K562 (cell line): ENCODE data around the gene COL1A2. TPM values are rescaled to one million over a fixed set of nuclear protein-coding genes. Genes with fewer than 3 reads are reported as not detected.

Source experiments
- ATAC-seq: fragments of 200-7000 bp; cut with Tn5 transposase; 3 replicates; pipeline ENCODE4 v1.9.1; 2020; ENCODE audit warnings: moderate library complexity
- BruUV-seq: library from RNA; stranded (reverse); fragments of 400-500 nt; replicated peaks from 2 replicates; lab custom pipeline; 2021; lab: Mats Ljungman, UMichigan
- CTCF ChIA-PET: fragments of 300-600 bp; formaldehyde crosslinking; extraction: SDS; loops from one replicate; lab custom pipeline; 2021; ENCODE audit warnings: low intra/inter-chr PET ratio; lab: Yijun Ruan, JAX
- POLR2A ChIA-PET: fragments of 300-600, 350-650 bp; sonication (Branson Sonifier 250); formaldehyde crosslinking; extraction: SDS; loops from one replicate; lab custom pipeline; 2021; ENCODE audit warnings: antibody characterized with exemption, inconsistent platforms; lab: Yijun Ruan, JAX
- DNase-seq, 4 experiments: peaks; one replicate each; pipeline versions ENCODE4 v3.0.0 to v3.0.0-alpha.2; 2011 to 2018; ENCODE audit warnings: low spot score in 3 of 4, mixed read lengths in 3 of 4; ENCODE audit errors: extremely low read depth in 1 of 4
- FAIRE-seq: peaks from 2 replicates; lab custom pipeline; 2011; peaks lifted over from hg19 to GRCh38; lab: Jason Lieb, UNC
- H2AFZ ChIP-seq: 2 replicates; pipeline ENCODE4 v1.6.0; 2011; ENCODE audit warnings: low read depth, low read length, control low read depth, inconsistent platforms
- H3K27ac ChIP-seq: fragments of 200-600 bp; 3 replicates; pipeline ENCODE4 v1.8.0; 2011; ENCODE audit warnings: low read depth, mild to moderate bottlenecking, control low read depth, inconsistent platforms, low read length, moderate library complexity, mixed read lengths; ENCODE audit errors: extremely low read depth
- H3K27me3 ChIP-seq, 2 experiments: fragments of 300-600 bp in 1 of 2; 2 replicates in 1 of 2; 3 replicates in 1 of 2; pipeline versions ENCODE4 v1.6.0 to v1.8.0; 2011; ENCODE audit warnings: inconsistent platforms in 2 of 2, low read length in 2 of 2, mild to moderate bottlenecking in 1 of 2, mixed read lengths in 1 of 2, moderate library complexity in 1 of 2; ENCODE audit not compliant: control insufficient read depth in 2 of 2, insufficient read depth in 2 of 2
- H3K36me3 ChIP-seq: fragments of 300-600 bp; 3 replicates; pipeline ENCODE4 v1.8.0; 2011; ENCODE audit warnings: mild to moderate bottlenecking, low read length, inconsistent platforms; ENCODE audit not compliant: control insufficient read depth, insufficient read depth
- H3K4me1 ChIP-seq, 2 experiments: fragments of 200-600 bp in 1 of 2; replicated peaks in 1 of 2; 2 replicates in 1 of 2; 3 replicates in 1 of 2; pipeline versions ENCODE4 v1.5.1 to v1.8.0; 2011; ENCODE audit warnings: inconsistent platforms in 2 of 2, low read length in 2 of 2, mild to moderate bottlenecking in 1 of 2, mixed read lengths in 1 of 2, moderate library complexity in 1 of 2; ENCODE audit not compliant: control insufficient read depth in 2 of 2, insufficient read depth in 2 of 2
- H3K4me2 ChIP-seq: 2 replicates; pipeline ENCODE4 v1.6.1; 2011; ENCODE audit warnings: low read length, control low read depth, inconsistent platforms, mixed read lengths; ENCODE audit not compliant: insufficient read depth
- H3K4me3 ChIP-seq: fragments of 200-600 bp; sonication (generic), shearing (Covaris generic); 2 replicates; pipeline ENCODE4 v1.5.1; 2016; ENCODE audit warnings: control low read depth, inconsistent platforms
- H3K79me2 ChIP-seq: fragments of 200-600 bp; 3 replicates; pipeline ENCODE4 v1.8.0; 2011; ENCODE audit warnings: low read length, inconsistent platforms; ENCODE audit not compliant: control insufficient read depth, insufficient read depth
- H3K9ac ChIP-seq, 2 experiments: 2 replicates each; pipeline versions ENCODE4 v1.6.0 to v1.6.1; 2011; ENCODE audit warnings: low read depth in 2 of 2, low read length in 2 of 2, control low read depth in 1 of 2, inconsistent platforms in 1 of 2, mild to moderate bottlenecking in 1 of 2, mixed read lengths in 1 of 2; ENCODE audit not compliant: insufficient read depth in 1 of 2
- H3K9me1 ChIP-seq: one replicate; pipeline ENCODE4 v1.6.0; 2011; ENCODE audit warnings: inconsistent platforms, mild to moderate bottlenecking, low read length, moderate library complexity; ENCODE audit not compliant: control insufficient read depth, insufficient read depth
- H3K9me3 ChIP-seq: replicated peaks from 2 replicates; pipeline ENCODE4 v1.5.1; 2011; ENCODE audit warnings: low read depth, low read length, inconsistent platforms; ENCODE audit not compliant: control insufficient read depth, insufficient read depth
- H4K20me1 ChIP-seq: replicated peaks from 2 replicates; pipeline ENCODE4 v1.6.1; 2011; ENCODE audit warnings: low read length, inconsistent platforms, mixed read lengths; ENCODE audit not compliant: control insufficient read depth, insufficient read depth
- ATF3 ChIP-seq, 2 experiments: fragments of 450-650 bp in 1 of 2; sonication (generic) in 1 of 2; formaldehyde crosslinking in 1 of 2; IDR thresholded peaks in 1 of 2; conservative IDR thresholded peaks in 1 of 2; 2 replicates each; pipeline versions ENCODE4 v1.6.1 to v1.8.1; 2016 to 2023; ENCODE audit warnings: mild to moderate bottlenecking in 2 of 2, moderate library complexity in 2 of 2, inconsistent platforms in 1 of 2, missing genetic modification reagents in 1 of 2
- BDP1 ChIP-seq: IDR thresholded peaks from 3 replicates; pipeline ENCODE4 v1.6.1; 2011; ENCODE audit not compliant: insufficient read length, insufficient read depth
- CBX2 ChIP-seq: fragments of 200-600 bp; sonication (generic); IDR thresholded peaks from one replicate; pipeline ENCODE4 v1.6.1; 2012; ENCODE audit warnings: mild to moderate bottlenecking, low read length, inconsistent platforms; ENCODE audit not compliant: insufficient read depth, poor library complexity, severe bottlenecking
- CBX5 ChIP-seq: IDR thresholded peaks from 2 replicates; pipeline ENCODE4 v1.6.1; 2014; ENCODE audit warnings: low read depth, borderline replicate concordance
- CHD4 ChIP-seq: fragments of 200-600 bp; sonication (generic); IDR thresholded peaks from 3 replicates; pipeline ENCODE4 v1.6.1; 2012; ENCODE audit warnings: low read depth, mild to moderate bottlenecking, mixed read lengths, low read length, inconsistent platforms; ENCODE audit not compliant: insufficient read depth, insufficient replicate concordance, poor library complexity, severe bottlenecking
- FOS ChIP-seq: IDR thresholded peaks from 3 replicates; pipeline ENCODE4 v1.6.1; 2011; ENCODE audit not compliant: insufficient read length; ENCODE audit errors: extremely low read depth
- HDAC2 ChIP-seq: fragments of 450-650 bp; IDR thresholded peaks from 2 replicates; pipeline ENCODE4 v1.6.1; 2016; ENCODE audit warnings: mild to moderate bottlenecking
- HINFP ChIP-seq: fragments of 450-650 bp; conservative IDR thresholded peaks from 2 replicates; pipeline ENCODE4 v1.6.1; 2016; ENCODE audit warnings: missing genetic modification characterization, low read depth, mild to moderate bottlenecking, control low read depth, missing compliant biosample characterization
- KAT7 ChIP-seq: sonication (generic); formaldehyde crosslinking; IDR thresholded peaks from 2 replicates; pipeline ENCODE4 v1.8.0; 2022; ENCODE audit warnings: missing genetic modification reagents, mild to moderate bottlenecking, borderline replicate concordance
- MTA2 ChIP-seq: fragments of 450-650 bp; IDR thresholded peaks from 2 replicates; pipeline ENCODE4 v1.6.1; 2016; ENCODE audit warnings: low read depth
- NR0B1 ChIP-seq: fragments of 450-650 bp; IDR thresholded peaks from one replicate; pipeline ENCODE4 v1.6.1; 2018; ENCODE audit warnings: mild to moderate bottlenecking, moderate library complexity; ENCODE audit not compliant: partially characterized antibody
- PRMT5 ChIP-seq: sonication (generic); formaldehyde crosslinking; IDR thresholded peaks from 2 replicates; pipeline ENCODE4 v1.5.0; 2020; ENCODE audit warnings: missing genetic modification reagents
- TRIM28 ChIP-seq: fragments of 450-650 bp; IDR thresholded peaks from 2 replicates; pipeline ENCODE4 v1.6.1; 2017
- ZC3H8 ChIP-seq: fragments of 450-650 bp; IDR thresholded peaks from 2 replicates; pipeline ENCODE4 v1.6.1; 2017
- ZNF217 ChIP-seq: sonication (generic); formaldehyde crosslinking; IDR thresholded peaks from 2 replicates; pipeline ENCODE4 v1.8.0; 2022; ENCODE audit warnings: mild to moderate bottlenecking, missing genetic modification reagents
- ZNF384 ChIP-seq: IDR thresholded peaks from 2 replicates; pipeline ENCODE4 v1.6.1; 2012; ENCODE audit warnings: low read depth, low read length, improper control_type of control experiment
- ZSCAN32 ChIP-seq: fragments of 450-650 bp; formaldehyde crosslinking; IDR thresholded peaks from 2 replicates; pipeline ENCODE4 v1.4.0; 2020; ENCODE audit warnings: mild to moderate bottlenecking, moderate library complexity
- WGBS: fragments of 100-300 bp; shearing (Covaris generic); methylation state at CpG from one replicate; pipeline ENCODE4 v1.1.6; 2016; ENCODE audit warnings: low coverage, mixed read lengths; ENCODE audit not compliant: insufficient coverage; ENCODE audit errors: missing lambda C conversion rate; 5-methylcytosine and 5-hydroxymethylcytosine counted together
- in situ Hi-C: fragments of 300-500 bp; cut with MboI; formaldehyde crosslinking; loops from 4 replicates; pipeline ENCODE4 v1.15.0; 2018; ENCODE audit warnings: inconsistent platforms, mixed read lengths
- intact Hi-C: fragments of 100-400 bp; cut with micrococcal nuclease; formaldehyde crosslinking; loops from 2 replicates; pipeline ENCODE4 v1.14.2; 2022
- polyA plus RNA-seq, 8 experiments: library from polyadenylated mRNA; depleted of rRNA in 4 of 8; stranded (reverse) in 5 of 8; unstranded in 3 of 8; fragments of >200 nt; fragmentation: Nextera tagmentation in 2 of 8; fragmentation: Illumina TruSeq in 1 of 8; extraction: Ambion mirVana in 2 of 8; extraction: Trizol in 1 of 8; gene quantifications; 2 replicates each; pipeline versions ENCODE4 v1.2.1 to v1.2.3, GENCODE V29; 2011 to 2014; ENCODE audit warnings: inconsistent platforms in 1 of 8, missing spikeins in 1 of 8
- total RNA-seq, 7 experiments: library from RNA; depleted of rRNA in 6 of 7; stranded (reverse); fragments of >200 nt in 6 of 7; fragmentation: Illumina TruSeq in 2 of 7; extraction: Trizol in 2 of 7; gene quantifications; 2 replicates each; pipeline versions ENCODE4 v1.2.1 to v1.2.3, GENCODE V29; 2011 to 2021; ENCODE audit warnings: low replicate concordance in 1 of 7

Gene COL1A2
- total and polyA plus RNA-seq, 9 of the 15 experiments (the other 6 are each of a cell fraction or from before 2014, with no cell fraction given) = 0.94 to 11.6 (median 1.7) TPM

GRCh38 chr7:94406696-94407095 is 12.0 kb downstream of the COL1A2 start:
- in situ Hi-C loops (no loop called here), intact Hi-C loops (no loop called here)
- Histone ChIP-seq H3K4me1 (no peaks in the 10 kb centered on the region), H3K4me2 (no peak overlapping the region), H4K20me1 (no peaks in the 10 kb centered on the region), H2AFZ (no peak overlapping the region), H3K9ac (no peak overlapping the region), H3K9me3 (no peaks in the 10 kb centered on the region), H3K27me3 (no peaks in the 10 kb centered on the region; a peak in 1 of 5 replicates)
- POLR2A ChIA-PET = no interaction called here
- no TSS peak for BruUV-seq
- TF ChIP-seq ZNF217 (CRISPR knock-in tag) = no peak
- no peak for TF ChIP-seq FOS
- no peak for TF ChIP-seq TRIM28
- TF ChIP-seq HDAC2 = no peak
- TF ChIP-seq NR0B1 = no peak
- no peak for TF ChIP-seq CHD4
- TF ChIP-seq ATF3 (IDR thresholded peaks at IDR 0.05) = no peak
- TF ChIP-seq ATF3 (CRISPR knock-in tag; conservative IDR thresholded peaks at IDR 0.05) = no peak
- no peak for TF ChIP-seq MTA2
- no peak for TF ChIP-seq ZSCAN32 (CRISPR knock-in tag)
- TF ChIP-seq ZC3H8 = no peak
- TF ChIP-seq CBX2 = no peak
- no peak for TF ChIP-seq KAT7 (CRISPR knock-in tag)
- TF ChIP-seq BDP1 = no peak
- no peak for TF ChIP-seq HINFP (tag)
- TF ChIP-seq CBX5 = no peak
- TF ChIP-seq PRMT5 (CRISPR knock-in tag) = no peak
- TF ChIP-seq ZNF384 = no peak
- TF ChIP-seq, all 486 proteins: peak for 0
- DNase-seq (no peak), ATAC-seq (no peak), FAIRE-seq (no peak)
- WGBS = 3% methylated on average over 6 of the region's 6 CpGs
- no peak overlapping the region for H3K27ac ChIP-seq
- H3K79me2 ChIP-seq = no peaks in the 10 kb centered on the region
- CTCF ChIA-PET = no interaction called here
- no peaks in the 10 kb centered on the region for H3K36me3 ChIP-seq
- no peaks in the 10 kb centered on the region for H3K9me1 ChIP-seq
- no peak overlapping the region for H3K4me3 ChIP-seq
